ENCODE results near the gene MED27.

MED27 gene

GRCh38 chr9:131876486-131876885 lies 203.2 kb downstream of the MED27 start:
- no peak for DNase-seq (ENCODE audit: low spot score)

GRCh38 chr9:131875828-131876485 lies 203.7 kb downstream of the MED27 start:
- no peak for DNase-seq (ENCODE audit: low spot score)

GRCh38 chr9:131874916-131875670 lies 204.6 kb downstream of the MED27 start:
- no peak for DNase-seq (ENCODE audit: low spot score)

GRCh38 chr9:131874447-131874846 lies 205.2 kb downstream of the MED27 start:
- peak; percentile 65 for DNase-seq (ENCODE audit: low spot score)

GRCh38 chr9:131873891-131874440 lies 205.7 kb downstream of the MED27 start:
- DNase-seq (ENCODE audit: low spot score) = no peak

- DNase-seq (ENCODE audit: low spot score) = no peak
Measured at GRCh38 chr9:131873335-131873734, 206.3 kb downstream of the MED27 start.

- no peak for DNase-seq (ENCODE audit: low spot score)
Measured at GRCh38 chr9:131872702-131873101, 207.0 kb downstream of the MED27 start.

- peak; percentile 68 for DNase-seq (ENCODE audit: low spot score)
Measured at GRCh38 chr9:131872006-131872405, 207.7 kb downstream of the MED27 start.

- no peak for DNase-seq (ENCODE audit: low spot score)
Measured at GRCh38 chr9:131870156-131870555, 209.5 kb downstream of the MED27 start.

- peak; percentile 74 for DNase-seq (ENCODE audit: low spot score)
Measured at GRCh38 chr9:131869348-131869747, 210.3 kb downstream of the MED27 start.

- no peak for DNase-seq (ENCODE audit: low spot score)
Measured at GRCh38 chr9:131868766-131869165, 210.9 kb downstream of the MED27 start.

- no peak for DNase-seq (ENCODE audit: low spot score)
Measured at GRCh38 chr9:131867611-131868192, 212.0 kb downstream of the MED27 start.

- DNase-seq (ENCODE audit: low spot score) = no peak
Measured at GRCh38 chr9:131865446-131866195, 214.0 kb downstream of the MED27 start.

GRCh38 chr9:131864531-131864930 lies 215.1 kb downstream of the MED27 start:
- no peak for DNase-seq (ENCODE audit: low spot score)

GRCh38 chr9:131863306-131863896 lies 216.3 kb downstream of the MED27 start:
- no peak for DNase-seq (ENCODE audit: low spot score)

- DNase-seq (ENCODE audit: low spot score) = no peak
Measured at GRCh38 chr9:131862261-131862660, 217.4 kb downstream of the MED27 start.

GRCh38 chr9:131860430-131860829 lies 219.2 kb downstream of the MED27 start:
- no peak for DNase-seq (ENCODE audit: low spot score)

- DNase-seq (ENCODE audit: low spot score) = no peak
Measured at GRCh38 chr9:131858147-131858546, 221.5 kb downstream of the MED27 start.

- peak; percentile 86 for DNase-seq (ENCODE audit: low spot score)
Measured at GRCh38 chr9:131856105-131856504, 223.6 kb downstream of the MED27 start.

GRCh38 chr9:131854896-131855613 lies 224.6 kb downstream of the MED27 start:
- no peak for DNase-seq (ENCODE audit: low spot score)

- no peak for DNase-seq (ENCODE audit: low spot score)
Measured at GRCh38 chr9:131854334-131854733, 225.3 kb downstream of the MED27 start.

All from iPS-NIHi11 (cell line).